HepG2 (cell line): ENCODE data around the gene TAF12. TPM values are rescaled to one million over a fixed set of nuclear protein-coding genes. Genes with fewer than 3 reads are reported as not detected.

Source experiments
- AGO2 ChIP-seq: fragments of 200-400 bp; formaldehyde crosslinking; optimal IDR thresholded peaks from 2 replicates; pipeline ENCODE3; 2017; ENCODE audit warnings: mild to moderate bottlenecking, low read depth, low read length, moderate library complexity
- BORCS8-MEF2B ChIP-seq: sonication (generic); formaldehyde crosslinking; IDR thresholded peaks from 2 replicates; pipeline ENCODE4 v1.8.0; 2022; ENCODE audit warnings: mild to moderate bottlenecking, missing genetic modification reagents
- BRD4 ChIP-seq: sonication (generic); formaldehyde crosslinking; IDR thresholded peaks from 2 replicates; pipeline ENCODE4 v1.4.0; 2020; ENCODE audit warnings: missing genetic modification reagents
- DR1 ChIP-seq: sonication (generic); formaldehyde crosslinking; IDR thresholded peaks from 2 replicates; pipeline ENCODE4 v1.8.0; 2021; ENCODE audit warnings: mild to moderate bottlenecking, missing genetic modification reagents, inconsistent platforms
- FOSL2 ChIP-seq: sonication (generic); formaldehyde crosslinking; IDR thresholded peaks from 2 replicates; pipeline ENCODE4 v1.4.0; 2020; ENCODE audit warnings: missing genetic modification reagents
- GPN1 ChIP-seq: sonication (generic); formaldehyde crosslinking; IDR thresholded peaks from 2 replicates; pipeline ENCODE4 v1.5.1; 2020; ENCODE audit warnings: missing genetic modification reagents, borderline replicate concordance
- HNF4G ChIP-seq, 2 experiments: sonication (generic) in 1 of 2; formaldehyde crosslinking in 1 of 2; IDR thresholded peaks; 2 replicates each; pipeline versions ENCODE4 v1.4.0 to v1.6.1; 2011 to 2020; ENCODE audit warnings: borderline replicate concordance in 2 of 2, low read depth in 2 of 2, mild to moderate bottlenecking in 2 of 2, low read length in 1 of 2, missing genetic modification reagents in 1 of 2, moderate library complexity in 1 of 2
- RAD21 ChIP-seq: fragments of 450-650 bp; formaldehyde crosslinking; IDR thresholded peaks from 2 replicates; pipeline ENCODE4 v1.5.0; 2020; ENCODE audit warnings: mild to moderate bottlenecking
- RARA ChIP-seq: IDR thresholded peaks from 2 replicates; pipeline ENCODE4 v1.6.1; 2016; ENCODE audit warnings: missing genetic modification reagents, missing compliant biosample characterization
- SAFB2 ChIP-seq: sonication (generic); formaldehyde crosslinking; IDR thresholded peaks from 2 replicates; pipeline ENCODE4 v1.5.1; 2020; ENCODE audit warnings: missing genetic modification reagents, low read depth, mild to moderate bottlenecking, borderline replicate concordance
- SRY ChIP-seq: sonication (generic); formaldehyde crosslinking; IDR thresholded peaks from 2 replicates; pipeline ENCODE4 v1.8.0; 2022; ENCODE audit warnings: mild to moderate bottlenecking, missing genetic modification reagents
- YY1 ChIP-seq: IDR thresholded peaks from 2 replicates; pipeline ENCODE4 v1.6.1; 2011; ENCODE audit warnings: low read length, low read depth, moderate library complexity, mild to moderate bottlenecking; ENCODE audit not compliant: insufficient read depth, insufficient replicate concordance
- ZBTB7B ChIP-seq: sonication (generic); formaldehyde crosslinking; IDR thresholded peaks from 2 replicates; pipeline ENCODE4 v1.4.0; 2020; ENCODE audit warnings: missing genetic modification reagents
- ZNF232 ChIP-seq: sonication (generic); formaldehyde crosslinking; IDR thresholded peaks from 2 replicates; pipeline ENCODE4 v1.4.0; 2020; ENCODE audit warnings: missing genetic modification reagents, borderline replicate concordance
- ZNF253 ChIP-seq: sonication (generic); formaldehyde crosslinking; IDR thresholded peaks from 2 replicates; pipeline ENCODE4 v1.8.0; 2022; ENCODE audit warnings: mild to moderate bottlenecking, missing genetic modification reagents, borderline replicate concordance
- ZNF446 ChIP-seq: sonication (generic); formaldehyde crosslinking; IDR thresholded peaks from 2 replicates; pipeline ENCODE4 v1.5.0; 2020; ENCODE audit warnings: mild to moderate bottlenecking, missing genetic modification reagents
- ZNF468 ChIP-seq: sonication (generic); formaldehyde crosslinking; IDR thresholded peaks from 2 replicates; pipeline ENCODE4 v1.8.0; 2022; ENCODE audit warnings: mild to moderate bottlenecking, moderate library complexity, missing genetic modification reagents
- ZNF749 ChIP-seq: sonication (generic); formaldehyde crosslinking; IDR thresholded peaks from 2 replicates; pipeline ENCODE4 v1.8.0; 2022; ENCODE audit warnings: mild to moderate bottlenecking, missing genetic modification reagents, moderate library complexity, borderline replicate concordance
- ZNF766 ChIP-seq: sonication (generic); formaldehyde crosslinking; IDR thresholded peaks from 2 replicates; pipeline ENCODE4 v1.5.0; 2020; ENCODE audit warnings: missing genetic modification reagents, borderline replicate concordance
- ZNF772 ChIP-seq: sonication (generic); formaldehyde crosslinking; IDR thresholded peaks from 2 replicates; pipeline ENCODE4 v1.5.0; 2020; ENCODE audit warnings: mild to moderate bottlenecking, missing genetic modification reagents
- ZSCAN20 ChIP-seq: sonication (generic); formaldehyde crosslinking; IDR thresholded peaks from 2 replicates; pipeline ENCODE4 v1.4.0; 2020; ENCODE audit warnings: missing genetic modification reagents, mild to moderate bottlenecking, borderline replicate concordance
- polyA plus RNA-seq, 8 experiments: library from polyadenylated mRNA; depleted of rRNA in 3 of 8; stranded (reverse) in 7 of 8; unstranded in 1 of 8; fragments of >200 nt; fragmentation: Illumina TruSeq in 4 of 8; extraction: Trizol in 4 of 8; gene quantifications; 2 replicates each; pipeline versions ENCODE4 v1.2.1 to v1.2.3, GENCODE V29; 2011 to 2016; ENCODE audit warnings: low read depth in 4 of 8, missing spikeins in 1 of 8, mixed read lengths in 1 of 8; ENCODE audit not compliant: insufficient read depth in 1 of 8
- total RNA-seq, 5 experiments: library from RNA; depleted of rRNA; stranded (reverse); fragments of >200 nt; fragmentation: Illumina TruSeq; extraction: Trizol; gene quantifications; 2 replicates each; pipeline ENCODE4 v1.2.3, GENCODE V29; 2016; ENCODE audit warnings: low read depth in 1 of 5
- TF ChIP-seq, protein P1 (sequence below): IDR thresholded peaks from 2 replicates; pipeline ENCODE4 v1.6.1; 2016; ENCODE audit warnings: missing genetic modification reagents, missing compliant biosample characterization
- TF ChIP-seq, protein P2 (sequence below): sonication (generic); formaldehyde crosslinking; IDR thresholded peaks from 2 replicates; pipeline ENCODE4 v1.4.0; 2020; ENCODE audit warnings: missing genetic modification reagents, borderline replicate concordance
- TF ChIP-seq, protein P3 (sequence below): sonication (generic); formaldehyde crosslinking; IDR thresholded peaks from 2 replicates; pipeline ENCODE4 v1.9.0; 2021; ENCODE audit warnings: missing genetic modification reagents, borderline replicate concordance

Gene TAF12
- total and polyA plus RNA-seq, 2 of the 13 experiments (the other 11 are each of a cell fraction or from before 2014, with no cell fraction given), result 16.3 to 17.1 TPM

DNA sequence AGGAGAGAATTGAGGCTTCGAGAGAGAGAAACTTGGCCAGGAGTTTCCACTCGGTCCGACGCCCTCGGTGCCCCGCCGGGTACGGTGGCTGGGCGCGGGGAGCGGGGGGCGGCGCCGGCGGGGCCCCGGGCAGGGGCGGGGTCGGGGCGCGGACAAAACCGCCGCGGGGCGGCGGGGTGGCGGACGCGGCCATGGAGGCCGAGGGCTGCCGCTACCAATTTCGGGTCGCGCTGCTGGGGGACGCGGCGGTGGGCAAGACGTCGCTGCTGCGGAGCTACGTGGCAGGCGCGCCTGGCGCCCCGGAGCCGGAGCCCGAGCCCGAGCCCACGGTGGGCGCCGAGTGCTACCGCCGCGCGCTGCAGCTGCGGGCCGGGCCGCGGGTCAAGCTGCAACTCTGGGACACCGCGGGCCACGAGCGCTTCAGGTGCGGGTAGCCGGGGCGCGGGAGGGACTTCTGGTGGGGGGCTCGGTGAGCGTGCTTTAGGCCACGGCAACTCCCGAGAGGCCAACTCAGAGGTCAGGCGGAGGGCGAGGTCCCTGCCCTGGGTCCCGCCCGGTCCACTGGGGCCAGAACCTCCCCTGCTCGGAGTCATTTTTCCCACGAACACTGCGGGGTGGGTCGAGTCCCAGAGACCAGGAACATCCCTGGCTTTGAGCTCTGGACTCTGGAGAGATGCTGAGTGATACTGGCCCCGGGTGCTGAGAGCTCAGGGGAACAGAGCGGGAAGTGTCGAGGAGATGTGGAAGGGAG lies 50.4 kb downstream of the TAF12 start (continued):
- TF ChIP-seq ZNF446 (CRISPR knock-in tag) (peak; percentile 67; the same call in 1 of the 2 replicates), SAFB2 (CRISPR knock-in tag) (peak; percentile 21; the same call in 1 of the 2 replicates), RAD21 (CRISPR knock-in tag) (peak; percentile 31), YY1 (peak; percentile 80), BRD4 (peak; percentile 85), ZNF253 (0 out of 2 replicates have a peak, but pooled peaks have one; percentile 19), AGO2 (peak; percentile 40), BORCS8-MEF2B (CRISPR knock-in tag) (no peak), ZSCAN20 (peak; percentile 67; the same call in 1 of the 2 replicates), DR1 (CRISPR knock-in tag) (peak; percentile 49), RARA (CRISPR knock-in tag) (peak; percentile 20), ZBTB7B (0 out of 2 replicates have a peak, but pooled peaks have one; percentile 26), GPN1 (no peak), FOSL2 (CRISPR knock-in tag) (peak; percentile 10; the same call in 1 of the 2 replicates), ZNF749 (CRISPR knock-in tag) (no peak), SRY (CRISPR knock-in tag) (peak; percentile 67; the same call in 1 of the 2 replicates), ZNF766 (CRISPR knock-in tag) (peak; percentile 32; the same call in 1 of the 2 replicates), ZNF772 (0 out of 2 replicates have a peak, but pooled peaks have one; percentile 13), ZNF468 (CRISPR knock-in tag) (no peak), HNF4G (IDR thresholded peaks at IDR 0.05; ENCODE audit: borderline replicate concordance, low read depth, low read length) (no peak), HNF4G (CRISPR knock-in tag; IDR thresholded peaks at IDR 0.05; ENCODE audit: borderline replicate concordance, low read depth) (peak; percentile 45; the same call in 1 of the 2 replicates), ZNF232 (CRISPR knock-in tag) (0 out of 2 replicates have a peak, but pooled peaks have one; percentile 23)
- TF ChIP-seq, protein P1, sequence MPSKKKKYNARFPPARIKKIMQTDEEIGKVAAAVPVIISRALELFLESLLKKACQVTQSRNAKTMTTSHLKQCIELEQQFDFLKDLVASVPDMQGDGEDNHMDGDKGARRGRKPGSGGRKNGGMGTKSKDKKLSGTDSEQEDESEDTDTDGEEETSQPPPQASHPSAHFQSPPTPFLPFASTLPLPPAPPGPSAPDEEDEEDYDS (CRISPR knock-in tag), result peak; percentile 65; the same call in 1 of the 2 replicates
- TF ChIP-seq, protein P2, sequence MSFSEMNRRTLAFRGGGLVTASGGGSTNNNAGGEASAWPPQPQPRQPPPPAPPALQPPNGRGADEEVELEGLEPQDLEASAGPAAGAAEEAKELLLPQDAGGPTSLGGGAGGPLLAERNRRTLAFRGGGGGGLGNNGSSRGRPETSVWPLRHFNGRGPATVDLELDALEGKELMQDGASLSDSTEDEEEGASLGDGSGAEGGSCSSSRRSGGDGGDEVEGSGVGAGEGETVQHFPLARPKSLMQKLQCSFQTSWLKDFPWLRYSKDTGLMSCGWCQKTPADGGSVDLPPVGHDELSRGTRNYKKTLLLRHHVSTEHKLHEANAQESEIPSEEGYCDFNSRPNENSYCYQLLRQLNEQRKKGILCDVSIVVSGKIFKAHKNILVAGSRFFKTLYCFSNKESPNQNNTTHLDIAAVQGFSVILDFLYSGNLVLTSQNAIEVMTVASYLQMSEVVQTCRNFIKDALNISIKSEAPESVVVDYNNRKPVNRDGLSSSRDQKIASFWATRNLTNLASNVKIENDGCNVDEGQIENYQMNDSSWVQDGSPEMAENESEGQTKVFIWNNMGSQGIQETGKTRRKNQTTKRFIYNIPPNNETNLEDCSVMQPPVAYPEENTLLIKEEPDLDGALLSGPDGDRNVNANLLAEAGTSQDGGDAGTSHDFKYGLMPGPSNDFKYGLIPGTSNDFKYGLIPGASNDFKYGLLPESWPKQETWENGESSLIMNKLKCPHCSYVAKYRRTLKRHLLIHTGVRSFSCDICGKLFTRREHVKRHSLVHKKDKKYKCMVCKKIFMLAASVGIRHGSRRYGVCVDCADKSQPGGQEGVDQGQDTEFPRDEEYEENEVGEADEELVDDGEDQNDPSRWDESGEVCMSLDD (CRISPR knock-in tag), result 0 out of 2 replicates have a peak, but pooled peaks have one; percentile 42
- TF ChIP-seq, protein P3, sequence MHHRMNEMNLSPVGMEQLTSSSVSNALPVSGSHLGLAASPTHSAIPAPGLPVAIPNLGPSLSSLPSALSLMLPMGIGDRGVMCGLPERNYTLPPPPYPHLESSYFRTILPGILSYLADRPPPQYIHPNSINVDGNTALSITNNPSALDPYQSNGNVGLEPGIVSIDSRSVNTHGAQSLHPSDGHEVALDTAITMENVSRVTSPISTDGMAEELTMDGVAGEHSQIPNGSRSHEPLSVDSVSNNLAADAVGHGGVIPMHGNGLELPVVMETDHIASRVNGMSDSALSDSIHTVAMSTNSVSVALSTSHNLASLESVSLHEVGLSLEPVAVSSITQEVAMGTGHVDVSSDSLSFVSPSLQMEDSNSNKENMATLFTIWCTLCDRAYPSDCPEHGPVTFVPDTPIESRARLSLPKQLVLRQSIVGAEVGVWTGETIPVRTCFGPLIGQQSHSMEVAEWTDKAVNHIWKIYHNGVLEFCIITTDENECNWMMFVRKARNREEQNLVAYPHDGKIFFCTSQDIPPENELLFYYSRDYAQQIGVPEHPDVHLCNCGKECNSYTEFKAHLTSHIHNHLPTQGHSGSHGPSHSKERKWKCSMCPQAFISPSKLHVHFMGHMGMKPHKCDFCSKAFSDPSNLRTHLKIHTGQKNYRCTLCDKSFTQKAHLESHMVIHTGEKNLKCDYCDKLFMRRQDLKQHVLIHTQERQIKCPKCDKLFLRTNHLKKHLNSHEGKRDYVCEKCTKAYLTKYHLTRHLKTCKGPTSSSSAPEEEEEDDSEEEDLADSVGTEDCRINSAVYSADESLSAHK (CRISPR knock-in tag), result no peak
